HG03280 (cell line): Measurements from ENCODE around the gene RBX1.
A peak's percentile ranks its signal among the peaks of the same experiment; 100 is the strongest.
"Not testable (repeated sequence)": the region's sequence is repeated elsewhere in the genome, so short reads cannot be mapped to it uniquely, and the experiment has no call there.

ENCODE experiments used
- ATAC-seq: cut with Tn5 transposase; IDR thresholded peaks from one replicate; pipeline ENCODE4 v1.9.1; 2021; ENCODE audit warnings: mild to moderate bottlenecking, moderate library complexity; ENCODE audit not compliant: unreplicated experiment

The RBX1 gene

GRCh38 chr22:40950962-40951794 is at the start of gene RBX1:
Gene RBX1 (plus strand): TSS chr22:40951378. CDS start chr22:40951399, 21 bp downstream.
- ATAC-seq = peak; percentile 75

- no peak for ATAC-seq
These were observed 47.1 kb upstream of the RBX1 start for GRCh38 chr22:40904101-40904500.

- no peak for ATAC-seq
These were observed 42.3 kb upstream of the RBX1 start for GRCh38 chr22:40908895-40909294.

GRCh38 chr22:40911772-40912171 is 39.4 kb upstream of the RBX1 start:
- ATAC-seq = no peak

- ATAC-seq = not testable (repeated sequence)
These were observed 38.2 kb upstream of the RBX1 start for GRCh38 chr22:40912987-40913386.

- ATAC-seq = no peak
These were observed 31.7 kb upstream of the RBX1 start for GRCh38 chr22:40919446-40919845.

GRCh38 chr22:40920526-40920925 is 30.7 kb upstream of the RBX1 start:
- ATAC-seq = no peak

- no peak for ATAC-seq
These were observed 28.5 kb upstream of the RBX1 start for GRCh38 chr22:40922484-40923303.

- no peak for ATAC-seq
These were observed 22.5 kb upstream of the RBX1 start for GRCh38 chr22:40928657-40929056.

GRCh38 chr22:40932396-40932795 is 18.8 kb upstream of the RBX1 start:
- ATAC-seq = no peak

- ATAC-seq = no peak
These were observed 12.0 kb upstream of the RBX1 start for GRCh38 chr22:40939202-40939601.

- no peak for ATAC-seq
These were observed 822 bp downstream of the RBX1 start for GRCh38 chr22:40951795-40952605.

- ATAC-seq = no peak
These were observed 2.3 kb downstream of the RBX1 start for GRCh38 chr22:40953471-40953870.

GRCh38 chr22:40954113-40954512 is 2.9 kb downstream of the RBX1 start:
- no peak for ATAC-seq

- ATAC-seq = no peak
These were observed 4.4 kb downstream of the RBX1 start for GRCh38 chr22:40955571-40955970.

- no peak for ATAC-seq
These were observed 6.4 kb downstream of the RBX1 start for GRCh38 chr22:40957601-40958000.

- no peak for ATAC-seq
These were observed 7.1 kb downstream of the RBX1 start for GRCh38 chr22:40958299-40958698.

GRCh38 chr22:40960145-40960544 is 9.0 kb downstream of the RBX1 start:
- ATAC-seq = no peak

- ATAC-seq = no peak
These were observed 15.0 kb downstream of the RBX1 start for GRCh38 chr22:40965936-40966725.

GRCh38 chr22:40966726-40967085 is 15.5 kb downstream of the RBX1 start:
- no peak for ATAC-seq
